Pulmonary artery endothelial cell (primary cell): ENCODE results near the gene SLAIN1. TPM values are rescaled to one million over a fixed set of nuclear protein-coding genes. Genes with fewer than 3 reads are reported as not detected.

Experiments
- DNase-seq: peaks from one replicate; pipeline ENCODE4 v3.0.0-alpha.2; 2011; ENCODE audit warnings: low read depth, low spot score
- total RNA-seq: library from RNA; depleted of rRNA; stranded (reverse); fragments of >200 nt; gene quantifications from 2 replicates; pipeline ENCODE4 v1.2.3, GENCODE V29; 2014

Gene SLAIN1
- total RNA-seq, 1 donor from 2014 or later = 9.2 TPM

- no peak for DNase-seq
These were observed 16.8 kb downstream of the SLAIN1 start for GRCh38 chr13:77714119-77714755.

GRCh38 chr13:77715233-77715891, 17.9 kb downstream of the SLAIN1 start:
- DNase-seq = no peak

- DNase-seq = no peak
These were observed 19.2 kb downstream of the SLAIN1 start for GRCh38 chr13:77716692-77717091.

GRCh38 chr13:77717508-77717907, 20.0 kb downstream of the SLAIN1 start:
- no peak for DNase-seq

- DNase-seq = no peak
These were observed 21.6 kb downstream of the SLAIN1 start for GRCh38 chr13:77719128-77719527.

GRCh38 chr13:77720988-77721387, 23.5 kb downstream of the SLAIN1 start:
- DNase-seq = no peak

GRCh38 chr13:77724092-77724491, 26.6 kb downstream of the SLAIN1 start:
- no peak for DNase-seq

- DNase-seq = no peak
These were observed 27.6 kb downstream of the SLAIN1 start for GRCh38 chr13:77725071-77725470.

GRCh38 chr13:77728265-77729125, 31.0 kb downstream of the SLAIN1 start:
- no peak for DNase-seq

- DNase-seq = no peak
These were observed 32.2 kb downstream of the SLAIN1 start for GRCh38 chr13:77729502-77730221.

- DNase-seq = no peak
These were observed 33.1 kb downstream of the SLAIN1 start for GRCh38 chr13:77730572-77730971.

- DNase-seq = no peak
These were observed 34.8 kb downstream of the SLAIN1 start for GRCh38 chr13:77732287-77732686.

- no peak for DNase-seq
These were observed 36.2 kb downstream of the SLAIN1 start for GRCh38 chr13:77733674-77734073.

- DNase-seq = no peak
These were observed 40.2 kb downstream of the SLAIN1 start for GRCh38 chr13:77737583-77738200.

- no peak for DNase-seq
These were observed 42.7 kb downstream of the SLAIN1 start for GRCh38 chr13:77740097-77740735.

- no peak for DNase-seq
These were observed 43.6 kb downstream of the SLAIN1 start for GRCh38 chr13:77740931-77741596.

- DNase-seq = no peak
These were observed 44.1 kb downstream of the SLAIN1 start for GRCh38 chr13:77741597-77741972.

- no peak for DNase-seq
These were observed 45.3 kb downstream of the SLAIN1 start for GRCh38 chr13:77742801-77743200.

GRCh38 chr13:77745784-77746183, 48.3 kb downstream of the SLAIN1 start:
- DNase-seq = no peak

GRCh38 chr13:77749344-77749880, 51.9 kb downstream of the SLAIN1 start:
- no peak for DNase-seq
